Muscle of back (tissue), 11 donors: ENCODE results near the gene GBF1. TPM values are rescaled to one million over a fixed set of nuclear protein-coding genes. Genes with fewer than 3 reads are reported as not detected.
A peak's percentile ranks its signal among the peaks of the same experiment; 100 is the strongest.

Experiments used
- DNase-seq, 3 donors: peaks; one replicate each; pipeline versions ENCODE4 v3.0.0 to v3.0.0-alpha.2; 2013
- polyA plus RNA-seq, 10 donors: library from polyadenylated mRNA; unstranded; fragments of 120-200 nt; gene quantifications; one replicate each; pipeline ENCODE4 v1.2.1, GENCODE V29; 2013; ENCODE audit not compliant: insufficient read length in 10 of 10

Gene GBF1
- polyA plus RNA-seq, 10 donors = 41.2 to 56.6 (median 51.1) TPM

DNA sequence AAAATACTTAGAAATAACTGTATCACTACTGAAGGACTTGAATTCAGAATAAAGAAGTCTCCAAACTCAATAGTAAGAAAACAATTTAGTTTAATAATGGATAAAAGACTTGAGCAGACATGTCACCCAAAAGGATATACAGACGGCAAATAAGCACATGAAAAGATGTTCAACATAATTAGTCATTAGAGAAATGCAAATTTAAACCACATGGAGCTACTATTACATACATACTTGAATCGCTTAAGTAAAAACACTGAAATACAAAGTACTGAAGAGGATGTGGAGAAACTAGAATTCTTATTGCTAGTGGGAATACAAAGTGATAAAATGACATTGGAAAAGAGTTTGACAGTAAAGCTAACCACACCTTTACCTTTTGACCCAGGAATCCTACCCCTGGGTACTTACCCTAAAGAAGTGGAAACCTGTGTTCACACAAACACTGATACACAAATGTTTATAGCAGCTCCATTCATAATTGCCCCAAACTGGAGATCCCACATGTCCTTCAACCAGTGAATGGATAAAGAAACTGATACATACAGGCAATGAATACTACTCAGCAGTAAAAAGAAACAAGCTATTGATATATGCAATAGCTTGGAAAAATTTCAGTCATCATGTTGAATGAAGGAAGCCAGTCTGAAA, 95.8 kb downstream of the GBF1 start:
- no peak for DNase-seq

- DNase-seq = no peak
Measured at GRCh38 chr10:102342458-102342857, 97.1 kb downstream of the GBF1 start.

GRCh38 chr10:102342958-102343357, 97.6 kb downstream of the GBF1 start:
- no peak for DNase-seq

GRCh38 chr10:102344067-102344466, 98.7 kb downstream of the GBF1 start:
- no peak for DNase-seq

- DNase-seq = peak in 1 of 3 donors; percentile 64
Measured at GRCh38 chr10:102347236-102347828, 102.0 kb downstream of the GBF1 start.

DNA sequence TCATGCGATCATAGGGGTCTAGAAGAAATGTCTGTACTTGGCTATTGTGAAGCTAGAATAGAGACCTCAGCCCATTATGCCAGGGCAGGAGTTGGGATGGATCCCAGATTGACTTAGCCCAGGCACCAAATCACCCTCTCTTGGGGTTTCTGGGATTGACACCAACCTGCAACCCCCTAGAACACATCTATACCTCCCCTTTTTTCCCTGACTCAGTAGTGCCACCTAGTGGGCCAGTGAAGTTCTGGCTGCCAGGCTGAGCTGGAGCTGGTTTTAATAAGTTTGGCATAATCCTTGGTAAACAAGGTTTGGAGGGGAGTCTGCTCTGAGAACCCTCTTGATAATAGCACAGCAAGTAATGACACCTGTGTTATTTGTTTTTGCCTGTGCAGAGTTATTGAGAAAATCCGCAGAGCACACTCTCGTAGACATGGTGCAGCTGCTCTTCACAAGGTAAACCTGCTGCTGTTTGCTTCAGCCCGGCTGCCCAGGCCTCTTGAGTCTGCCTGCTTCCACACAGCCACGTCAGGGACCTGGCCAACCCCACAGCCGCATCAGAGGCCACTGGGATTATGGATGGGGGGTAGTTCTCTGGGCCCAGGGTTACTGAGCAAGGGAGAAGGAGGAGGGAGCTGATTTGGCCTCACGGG, 106.9 kb downstream of the GBF1 start:
- peak in 2 of 3 donors; percentile 66 to 73 for DNase-seq

DNA sequence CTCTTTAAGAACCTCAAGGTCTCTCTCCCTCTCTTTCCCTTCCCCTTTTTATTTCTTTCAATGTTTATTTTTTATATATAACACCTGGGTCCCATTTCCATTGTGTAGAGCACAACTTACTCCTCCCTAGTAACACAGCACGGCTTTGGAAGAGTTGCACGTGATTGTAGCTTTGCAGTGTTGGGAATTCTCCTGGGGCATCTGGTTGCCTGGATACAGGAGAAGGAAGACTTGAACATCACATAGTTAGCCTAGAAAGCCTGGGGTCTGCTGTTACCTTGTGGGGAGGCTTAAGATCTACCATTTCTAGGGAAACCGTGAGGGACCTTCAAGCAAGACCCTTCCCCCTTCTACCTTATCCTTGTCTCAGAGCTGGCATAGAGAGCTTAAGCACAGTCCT, 109.1 kb downstream of the GBF1 start:
- no peak for DNase-seq

DNA sequence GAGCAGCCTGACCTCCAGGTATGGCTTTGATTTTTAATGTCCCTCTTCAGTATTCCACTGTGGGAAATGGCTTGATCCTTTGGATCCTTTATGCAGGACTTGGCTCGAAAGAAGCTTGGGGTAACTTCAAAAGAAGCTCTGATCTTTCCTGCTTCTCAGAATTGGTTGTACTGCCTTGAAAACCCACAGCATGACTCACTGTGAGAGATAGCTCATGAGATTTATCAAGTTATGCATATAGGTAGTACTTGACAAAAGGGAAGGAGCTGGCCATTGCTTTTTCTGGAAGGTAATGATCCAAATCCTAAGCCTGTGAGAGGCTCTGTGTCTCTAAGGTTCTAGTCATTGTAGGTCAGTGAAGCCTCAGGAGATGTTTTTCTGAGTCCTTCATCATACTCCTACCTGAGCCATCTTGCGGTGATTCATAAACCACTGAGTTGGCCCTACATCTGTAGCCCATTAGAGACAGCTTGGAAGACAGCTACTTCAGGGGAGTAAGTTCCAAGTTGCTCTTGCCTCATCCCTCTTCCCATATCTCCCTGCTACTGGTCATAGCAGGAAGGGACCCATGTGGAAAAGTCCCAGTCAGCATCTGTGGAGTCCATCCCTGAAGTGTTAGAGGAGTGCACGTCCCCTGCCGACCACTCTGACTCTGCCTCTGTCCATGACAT, 113.5 kb downstream of the GBF1 start:
- no peak for DNase-seq

DNA sequence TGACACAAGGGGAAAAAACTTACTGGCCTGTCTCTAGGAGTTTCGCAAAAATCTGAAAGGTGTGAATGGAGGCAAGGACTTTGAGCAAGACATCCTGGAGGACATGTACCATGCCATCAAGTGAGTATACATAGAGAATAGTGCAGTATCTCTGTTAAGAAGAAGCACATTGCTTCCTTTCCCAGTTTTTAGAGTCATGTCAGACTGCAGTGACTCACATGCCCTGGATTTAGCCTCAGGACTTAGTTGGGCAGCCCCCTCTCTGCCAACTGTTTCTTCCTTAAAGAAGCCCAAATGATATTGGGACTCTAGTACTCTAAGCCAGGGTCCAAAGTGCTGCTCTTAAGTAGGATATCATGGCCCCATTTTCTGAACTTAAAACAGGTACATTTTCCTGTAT, 122.1 kb downstream of the GBF1 start:
- DNase-seq = no peak

- no peak for DNase-seq
Measured at GRCh38 chr10:102368077-102368476, 122.7 kb downstream of the GBF1 start.

GRCh38 chr10:102371295-102371694, 126.0 kb downstream of the GBF1 start:
- no peak for DNase-seq

DNA sequence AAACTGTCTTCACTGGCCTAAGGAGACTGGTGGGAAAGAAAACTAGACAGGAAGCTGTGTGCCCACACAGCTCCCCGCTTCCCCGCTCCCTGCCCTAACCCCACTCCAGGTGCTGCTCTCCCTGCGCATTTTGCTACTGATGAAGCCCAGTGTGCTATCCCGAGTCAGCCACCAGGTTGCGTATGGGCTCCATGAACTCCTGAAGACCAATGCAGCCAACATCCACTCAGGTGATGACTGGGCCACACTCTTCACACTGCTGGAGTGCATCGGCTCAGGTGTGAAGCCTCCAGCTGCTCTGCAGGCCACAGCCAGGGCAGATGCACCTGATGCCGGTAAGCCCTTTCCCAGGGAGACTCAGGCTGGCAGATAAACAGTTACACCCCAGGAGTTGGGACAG, 129.9 kb downstream of the GBF1 start:
- no peak for DNase-seq

DNA sequence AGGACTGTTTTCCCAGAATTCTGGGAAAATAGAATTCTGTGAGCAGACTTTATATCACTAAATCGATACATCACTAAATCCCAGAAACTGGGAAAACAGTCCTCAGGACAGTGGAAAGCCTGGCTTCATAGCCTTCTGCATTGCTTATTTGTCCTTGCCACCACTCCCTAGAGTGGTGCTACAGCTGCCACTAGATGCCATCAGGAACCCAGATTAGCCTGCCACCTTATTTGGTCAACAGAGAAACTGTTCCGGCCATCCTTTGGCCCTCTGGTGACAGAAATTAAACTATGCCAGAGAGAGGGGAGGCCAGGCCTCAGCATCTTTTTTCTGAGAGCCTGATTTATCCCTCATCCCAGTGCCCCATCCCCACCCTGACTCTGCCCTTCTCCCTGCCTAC, 130.5 kb downstream of the GBF1 start:
- no peak for DNase-seq

GRCh38 chr10:102376901-102377300, 131.6 kb downstream of the GBF1 start:
- no peak for DNase-seq

DNA sequence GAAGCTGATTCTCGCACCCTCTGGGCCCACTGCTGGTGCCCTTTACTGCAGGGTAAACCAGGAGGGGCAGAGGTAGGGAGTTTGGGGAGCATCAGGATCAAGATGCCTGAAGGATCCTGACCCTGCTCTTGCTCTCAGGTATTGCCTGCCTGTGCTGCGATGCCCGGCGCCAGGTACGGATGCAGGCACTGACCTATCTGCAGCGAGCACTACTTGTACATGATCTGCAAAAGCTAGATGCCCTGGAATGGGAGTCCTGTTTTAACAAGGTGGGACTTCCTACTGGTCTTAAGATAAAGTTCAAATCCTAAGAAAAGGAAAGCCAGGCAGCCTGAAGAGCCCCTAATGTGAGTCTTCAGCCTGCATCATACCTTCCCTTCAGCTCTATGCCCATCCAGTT, 134.1 kb downstream of the GBF1 start:
- no peak for DNase-seq

DNA sequence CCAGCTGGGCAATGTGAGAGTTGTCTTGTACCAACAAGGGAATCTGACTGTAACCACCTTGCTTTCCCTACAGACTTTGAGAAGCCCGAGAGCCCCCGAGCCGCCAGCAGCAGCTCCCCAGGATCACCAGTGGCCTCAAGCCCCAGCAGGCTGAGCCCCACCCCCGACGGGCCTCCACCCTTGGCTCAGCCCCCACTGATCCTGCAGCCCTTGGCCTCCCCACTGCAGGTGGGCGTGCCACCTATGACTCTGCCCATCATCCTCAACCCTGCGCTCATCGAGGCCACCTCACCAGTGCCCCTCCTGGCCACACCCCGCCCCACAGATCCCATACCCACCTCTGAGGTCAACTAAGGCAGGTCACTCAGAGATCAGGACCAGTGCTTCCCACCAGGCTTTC, 136.7 kb downstream of the GBF1 start:
- no peak for DNase-seq

- no peak for DNase-seq
Measured at GRCh38 chr10:102382871-102383270, 137.5 kb downstream of the GBF1 start.

- no peak for DNase-seq
Measured at GRCh38 chr10:102384053-102384452, 138.7 kb downstream of the GBF1 start.

- DNase-seq = no peak
Measured at GRCh38 chr10:102384606-102385429, 139.5 kb downstream of the GBF1 start.

- DNase-seq = no peak
Measured at GRCh38 chr10:102389894-102390293, 144.6 kb downstream of the GBF1 start.

DNA sequence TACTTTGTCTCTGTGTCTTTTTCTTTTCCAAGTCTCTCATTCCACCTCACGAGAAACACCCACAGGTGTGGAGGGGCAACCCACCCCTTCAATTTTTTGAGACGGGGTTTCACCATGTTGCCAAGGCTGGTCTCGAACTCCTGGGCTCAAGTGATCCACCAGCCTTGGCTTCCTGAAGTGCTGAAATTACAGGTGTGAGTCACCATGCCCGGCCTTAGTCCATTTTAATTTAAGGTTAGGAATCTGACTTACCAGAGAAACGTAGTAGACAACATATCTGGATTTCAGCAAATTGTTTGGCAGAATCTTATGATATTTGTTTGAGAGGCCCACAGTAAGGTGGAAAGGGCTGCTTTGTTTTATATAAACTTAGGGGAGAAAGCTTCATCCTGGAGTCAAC, 147.0 kb downstream of the GBF1 start:
- no peak for DNase-seq
